Measurements from ENCODE around the gene CGRRF1.

Gene CGRRF1

GRCh38 chr14:54509546-54510501, at the start of gene CGRRF1:
TSS of gene CGRRF1 (plus strand) at chr14:54509906. CDS start at chr14:54509960, 54 bp downstream.
- peak; percentile 96 for DNase-seq (ENCODE audit: low read depth)

GRCh38 chr14:54462048-54462447, 47.7 kb upstream of the CGRRF1 start:
- no peak for DNase-seq (ENCODE audit: low read depth)

- DNase-seq (ENCODE audit: low read depth) = no peak
These were observed 44.1 kb upstream of the CGRRF1 start for GRCh38 chr14:54465654-54466053.

GRCh38 chr14:54467280-54467679, 42.4 kb upstream of the CGRRF1 start:
- no peak for DNase-seq (ENCODE audit: low read depth)

GRCh38 chr14:54470701-54471100, 39.0 kb upstream of the CGRRF1 start:
- DNase-seq (ENCODE audit: low read depth) = no peak

- DNase-seq (ENCODE audit: low read depth) = no peak
These were observed 38.1 kb upstream of the CGRRF1 start for GRCh38 chr14:54471641-54472040.

- DNase-seq (ENCODE audit: low read depth) = no peak
These were observed 37.4 kb upstream of the CGRRF1 start for GRCh38 chr14:54472315-54472714.

- DNase-seq (ENCODE audit: low read depth) = no peak
These were observed 35.4 kb upstream of the CGRRF1 start for GRCh38 chr14:54474232-54474793.

GRCh38 chr14:54475187-54475899, 34.4 kb upstream of the CGRRF1 start:
- DNase-seq (ENCODE audit: low read depth) = no peak

- no peak for DNase-seq (ENCODE audit: low read depth)
These were observed 33.8 kb upstream of the CGRRF1 start for GRCh38 chr14:54475911-54476310.

- DNase-seq (ENCODE audit: low read depth) = no peak
These were observed 31.0 kb upstream of the CGRRF1 start for GRCh38 chr14:54478636-54479215.

- DNase-seq (ENCODE audit: low read depth) = no peak
These were observed 28.7 kb upstream of the CGRRF1 start for GRCh38 chr14:54480830-54481562.

GRCh38 chr14:54481695-54482094, 28.0 kb upstream of the CGRRF1 start:
- DNase-seq (ENCODE audit: low read depth) = no peak

GRCh38 chr14:54483073-54483745, 26.5 kb upstream of the CGRRF1 start:
- no peak for DNase-seq (ENCODE audit: low read depth)

GRCh38 chr14:54483846-54484245, 25.9 kb upstream of the CGRRF1 start:
- no peak for DNase-seq (ENCODE audit: low read depth)

- no peak for DNase-seq (ENCODE audit: low read depth)
These were observed 23.0 kb upstream of the CGRRF1 start for GRCh38 chr14:54486685-54487084.

GRCh38 chr14:54487771-54488170, 21.9 kb upstream of the CGRRF1 start:
- no peak for DNase-seq (ENCODE audit: low read depth)

- no peak for DNase-seq (ENCODE audit: low read depth)
These were observed 21.4 kb upstream of the CGRRF1 start for GRCh38 chr14:54488318-54488645.

GRCh38 chr14:54488646-54489317, 20.9 kb upstream of the CGRRF1 start, which contains the start of gene GMFB:
TSS of gene GMFB (minus strand) at chr14:54488980. CDS start at chr14:54488927, 53 bp downstream.
- DNase-seq (ENCODE audit: low read depth) = peak; percentile 80

GRCh38 chr14:54489318-54489683, 20.4 kb upstream of the CGRRF1 start:
- DNase-seq (ENCODE audit: low read depth) = no peak
